Osteocyte (in vitro differentiated cells): ENCODE measurements around the gene NPB. TPM values are rescaled to one million over a fixed set of nuclear protein-coding genes. Genes with fewer than 3 reads are reported as not detected.

Source experiments
- DNase-seq: peaks from one replicate; pipeline ENCODE4 v3.0.0; 2021; ENCODE audit warnings: mixed read lengths; ENCODE audit not compliant: unreplicated experiment; ENCODE audit errors: extremely low spot score
- H3K27ac Mint-ChIP-seq: one replicate; pipeline ENCODE4 v1.8.0; 2021; ENCODE audit warnings: mild to moderate bottlenecking, mixed read lengths; ENCODE audit not compliant: unreplicated experiment
- H3K27me3 Mint-ChIP-seq: one replicate; pipeline ENCODE4 v1.8.0; 2021; ENCODE audit warnings: mixed read lengths; ENCODE audit not compliant: unreplicated experiment
- H3K36me3 Mint-ChIP-seq: one replicate; pipeline ENCODE4 v1.8.0; 2021; ENCODE audit warnings: mixed read lengths; ENCODE audit not compliant: unreplicated experiment
- H3K4me1 Mint-ChIP-seq: one replicate; pipeline ENCODE4 v1.8.0; 2021; ENCODE audit warnings: mixed read lengths; ENCODE audit not compliant: unreplicated experiment
- H3K4me3 Mint-ChIP-seq: one replicate; pipeline ENCODE4 v1.8.0; 2021; ENCODE audit warnings: mild to moderate bottlenecking, moderate library complexity, mixed read lengths; ENCODE audit not compliant: unreplicated experiment
- H3K9me3 Mint-ChIP-seq: one replicate; pipeline ENCODE4 v1.8.0; 2021; ENCODE audit warnings: mixed read lengths; ENCODE audit not compliant: unreplicated experiment
- CTCF ChIP-seq: fragments of 200-600 bp; sonication (generic); IDR thresholded peaks from 2 replicates; pipeline ENCODE4 v1.5.0; 2021; ENCODE audit warnings: antibody characterized with exemption, mild to moderate bottlenecking, moderate library complexity
- total RNA-seq: library from RNA; stranded (reverse); gene quantifications from 2 replicates; pipeline ENCODE4 v1.2.1, GENCODE V29; 2021

NPB gene
- total RNA-seq, 1 donor from 2014 or later: 0.56 TPM

GRCh38 chr17:81865358-81865732, 36.7 kb upstream of the NPB start:
- H3K9me3 Mint-ChIP-seq: no peaks in the 10 kb centered on the region

GRCh38 chr17:81865733-81866439, 36.2 kb upstream of the NPB start:
- Mint-ChIP-seq H3K4me3 (no peak overlapping the region), H3K27ac (peak overlapping the region; percentile 66), H3K9me3 (no peaks in the 10 kb centered on the region), H3K4me1 (peaks cover 49% of the 10 kb centered on the region), H3K36me3 (peaks cover 10% of the 10 kb centered on the region), H3K27me3 (no peaks in the 10 kb centered on the region)
- DNase-seq: no peak
- TF ChIP-seq CTCF: no peak

More at GRCh38 chr17:81865358-81865732, 36.7 kb upstream of the NPB start:
- DNase-seq: no peak
- H3K27ac Mint-ChIP-seq: peak overlapping the region; percentile 66
- H3K4me1 Mint-ChIP-seq: peaks cover 48% of the 10 kb centered on the region
- TF ChIP-seq CTCF: no peak
- H3K4me3 Mint-ChIP-seq: no peak overlapping the region
- H3K27me3 Mint-ChIP-seq: no peaks in the 10 kb centered on the region
- H3K36me3 Mint-ChIP-seq: peaks cover 10% of the 10 kb centered on the region

GRCh38 chr17:81866440-81867169, 35.4 kb upstream of the NPB start:
- H3K9me3 Mint-ChIP-seq: no peaks in the 10 kb centered on the region
- no peak for DNase-seq
- H3K27ac Mint-ChIP-seq: peak overlapping the region; percentile 82
- no peaks in the 10 kb centered on the region for H3K27me3 Mint-ChIP-seq
- no peak for TF ChIP-seq CTCF
- H3K4me3 Mint-ChIP-seq: no peak overlapping the region
- H3K36me3 Mint-ChIP-seq: peaks cover 10% of the 10 kb centered on the region
- H3K4me1 Mint-ChIP-seq: peaks cover 46% of the 10 kb centered on the region

GRCh38 chr17:81867170-81867990, 34.7 kb upstream of the NPB start:
- Mint-ChIP-seq H3K27ac (peak overlapping the region; percentile 82), H3K4me1 (peaks cover 46% of the 10 kb centered on the region), H3K4me3 (no peak overlapping the region), H3K27me3 (no peaks in the 10 kb centered on the region), H3K36me3 (peaks cover 10% of the 10 kb centered on the region), H3K9me3 (no peaks in the 10 kb centered on the region)
- DNase-seq: no peak
- TF ChIP-seq CTCF: no peak
